ENCODE data around the gene TM9SF3.

TM9SF3 gene

DNA sequence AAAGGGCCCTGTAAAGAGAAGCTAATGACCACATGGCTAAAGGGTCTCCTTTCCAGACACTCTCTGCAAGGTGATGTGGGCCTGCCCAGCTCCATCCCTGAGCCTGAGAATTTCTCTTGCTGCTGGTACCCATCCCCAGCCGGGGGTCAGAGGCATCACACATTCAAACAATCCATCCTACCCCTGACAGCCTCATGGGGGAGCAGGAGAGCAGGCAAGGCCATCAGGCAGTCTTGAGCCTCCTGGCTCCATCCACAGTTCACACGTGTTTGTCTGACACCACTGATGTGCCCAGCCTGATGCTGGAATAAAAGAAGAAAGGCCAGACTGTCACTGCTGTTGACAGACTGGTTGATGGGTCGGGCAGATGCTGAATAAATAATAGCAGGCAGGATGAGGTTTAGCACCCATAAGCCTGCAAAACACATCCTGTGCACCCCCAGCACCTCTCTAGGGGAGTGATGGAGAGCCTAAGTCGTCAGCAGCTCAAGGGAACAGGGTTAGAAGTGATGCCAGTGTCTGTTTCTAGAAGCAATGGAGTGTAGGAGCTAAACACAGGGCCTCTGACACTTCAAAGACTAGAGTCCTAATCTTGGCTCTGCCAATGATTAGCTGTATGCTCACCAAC, 116.6 kb downstream of the TM9SF3 start:
- DNase-seq (ENCODE audit: low read depth in 2 of 2): no peak

DNA sequence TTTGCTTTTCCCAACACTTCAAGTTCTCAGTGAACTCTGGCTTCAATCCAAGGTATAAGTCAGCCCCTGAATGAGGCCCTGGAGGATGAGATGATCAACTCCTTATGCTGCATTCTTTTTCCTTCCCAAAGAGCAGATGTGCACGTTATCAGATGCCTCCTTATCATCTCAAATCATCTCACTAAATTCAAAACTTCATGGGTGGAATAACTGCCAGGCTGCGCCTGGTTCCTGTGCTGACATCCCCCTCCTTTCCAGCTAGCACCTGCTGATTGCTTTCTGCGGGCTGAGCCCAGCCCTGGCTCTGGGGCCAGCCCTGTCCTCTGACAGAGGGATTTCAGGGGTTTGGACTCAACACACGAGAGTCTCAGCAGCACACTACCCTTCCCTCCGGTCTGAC, 118.0 kb downstream of the TM9SF3 start:
- no peak for DNase-seq (ENCODE audit: low read depth in 2 of 2)
